Astrocyte of the spinal cord (primary cell): ENCODE measurements around the gene ELFN1.

Source experiments
- DNase-seq: peaks from one replicate; pipeline ENCODE4 v3.0.0; 2011; ENCODE audit warnings: low read depth, low spot score
- H3K4me3 ChIP-seq: 2 replicates; pipeline ENCODE4 v1.5.1; 2011; ENCODE audit warnings: low read depth, mild to moderate bottlenecking, low read length, moderate library complexity
- in situ Hi-C: cut with HindIII; loops from 2 replicates; pipeline ENCODE4 v1.10.0; 2017; ENCODE audit warnings: low sequenced_read_pairs
- TF ChIP-seq, protein P1 (sequence below): IDR thresholded peaks from 2 replicates; pipeline ENCODE4 v1.5.1; 2012; ENCODE audit warnings: low read depth, mild to moderate bottlenecking, low read length, inconsistent platforms

Gene ELFN1

DNA sequence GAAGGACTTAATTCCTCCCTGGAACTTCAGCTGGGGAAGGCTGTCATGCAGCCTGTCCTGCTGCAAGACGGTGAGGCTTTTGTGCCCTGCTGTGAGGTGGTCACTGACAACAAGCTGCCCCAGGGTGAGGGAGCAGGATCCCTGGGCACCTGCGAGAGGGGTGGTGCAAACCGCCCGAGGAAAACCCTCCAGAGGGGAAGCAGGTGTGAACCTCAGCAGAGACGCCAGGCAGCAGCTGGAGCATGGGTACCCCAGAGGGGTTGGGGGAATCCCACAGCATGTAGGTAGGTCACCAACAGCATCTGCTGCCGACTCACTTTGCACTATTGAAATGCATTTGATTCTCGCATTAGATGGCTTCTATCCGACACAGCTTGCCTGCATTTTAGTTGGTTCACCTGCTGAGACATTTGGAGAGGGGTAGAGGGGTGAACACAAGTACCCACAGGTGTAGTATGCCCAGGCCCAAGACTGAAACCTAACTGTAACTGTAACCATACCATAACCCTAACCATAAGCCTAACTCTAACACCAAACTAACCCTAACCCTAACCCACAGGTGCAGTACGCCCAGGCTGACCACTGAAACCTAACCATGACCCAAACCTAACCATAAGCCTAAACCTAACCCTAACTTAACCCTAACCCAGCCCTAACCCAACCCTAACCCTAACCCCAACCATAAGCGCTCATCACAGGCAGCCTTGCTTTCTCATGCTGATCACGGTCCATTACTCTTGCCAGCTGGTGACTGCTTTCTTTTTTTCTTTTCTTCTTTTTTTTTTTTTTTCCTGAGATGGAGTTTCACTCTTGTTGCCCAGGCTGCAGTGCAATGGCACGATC lies 85.9 kb downstream of the ELFN1 start:
- TF ChIP-seq, protein P1, sequence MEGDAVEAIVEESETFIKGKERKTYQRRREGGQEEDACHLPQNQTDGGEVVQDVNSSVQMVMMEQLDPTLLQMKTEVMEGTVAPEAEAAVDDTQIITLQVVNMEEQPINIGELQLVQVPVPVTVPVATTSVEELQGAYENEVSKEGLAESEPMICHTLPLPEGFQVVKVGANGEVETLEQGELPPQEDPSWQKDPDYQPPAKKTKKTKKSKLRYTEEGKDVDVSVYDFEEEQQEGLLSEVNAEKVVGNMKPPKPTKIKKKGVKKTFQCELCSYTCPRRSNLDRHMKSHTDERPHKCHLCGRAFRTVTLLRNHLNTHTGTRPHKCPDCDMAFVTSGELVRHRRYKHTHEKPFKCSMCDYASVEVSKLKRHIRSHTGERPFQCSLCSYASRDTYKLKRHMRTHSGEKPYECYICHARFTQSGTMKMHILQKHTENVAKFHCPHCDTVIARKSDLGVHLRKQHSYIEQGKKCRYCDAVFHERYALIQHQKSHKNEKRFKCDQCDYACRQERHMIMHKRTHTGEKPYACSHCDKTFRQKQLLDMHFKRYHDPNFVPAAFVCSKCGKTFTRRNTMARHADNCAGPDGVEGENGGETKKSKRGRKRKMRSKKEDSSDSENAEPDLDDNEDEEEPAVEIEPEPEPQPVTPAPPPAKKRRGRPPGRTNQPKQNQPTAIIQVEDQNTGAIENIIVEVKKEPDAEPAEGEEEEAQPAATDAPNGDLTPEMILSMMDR, result no peak
- H3K4me3 ChIP-seq, result no peak overlapping the region
- no peak for DNase-seq
- in situ Hi-C loops, result no loop called here

DNA sequence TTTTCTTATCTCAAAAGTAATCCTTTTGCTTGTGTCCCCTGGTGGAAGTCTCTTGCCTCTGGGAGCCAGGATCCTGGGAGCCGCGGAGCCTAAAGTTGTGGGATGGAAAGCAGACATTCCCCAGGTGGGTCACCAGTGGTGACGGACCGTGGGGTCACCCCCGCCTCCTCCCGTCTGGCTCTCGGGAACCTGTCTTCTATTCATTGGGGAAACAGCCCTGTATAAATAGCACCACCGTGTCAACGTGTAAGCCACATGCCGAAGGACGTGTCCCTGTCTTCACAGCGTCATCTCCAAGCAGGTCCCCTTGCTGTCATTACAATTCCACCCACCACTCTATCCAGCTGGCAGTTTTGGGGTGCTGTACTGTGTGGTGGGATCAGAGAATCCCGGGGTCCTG lies 87.5 kb downstream of the ELFN1 start:
- no peak for DNase-seq
- in situ Hi-C loops, result no loop called here
- no peak overlapping the region for H3K4me3 ChIP-seq
- TF ChIP-seq, protein P1, result no peak

DNA sequence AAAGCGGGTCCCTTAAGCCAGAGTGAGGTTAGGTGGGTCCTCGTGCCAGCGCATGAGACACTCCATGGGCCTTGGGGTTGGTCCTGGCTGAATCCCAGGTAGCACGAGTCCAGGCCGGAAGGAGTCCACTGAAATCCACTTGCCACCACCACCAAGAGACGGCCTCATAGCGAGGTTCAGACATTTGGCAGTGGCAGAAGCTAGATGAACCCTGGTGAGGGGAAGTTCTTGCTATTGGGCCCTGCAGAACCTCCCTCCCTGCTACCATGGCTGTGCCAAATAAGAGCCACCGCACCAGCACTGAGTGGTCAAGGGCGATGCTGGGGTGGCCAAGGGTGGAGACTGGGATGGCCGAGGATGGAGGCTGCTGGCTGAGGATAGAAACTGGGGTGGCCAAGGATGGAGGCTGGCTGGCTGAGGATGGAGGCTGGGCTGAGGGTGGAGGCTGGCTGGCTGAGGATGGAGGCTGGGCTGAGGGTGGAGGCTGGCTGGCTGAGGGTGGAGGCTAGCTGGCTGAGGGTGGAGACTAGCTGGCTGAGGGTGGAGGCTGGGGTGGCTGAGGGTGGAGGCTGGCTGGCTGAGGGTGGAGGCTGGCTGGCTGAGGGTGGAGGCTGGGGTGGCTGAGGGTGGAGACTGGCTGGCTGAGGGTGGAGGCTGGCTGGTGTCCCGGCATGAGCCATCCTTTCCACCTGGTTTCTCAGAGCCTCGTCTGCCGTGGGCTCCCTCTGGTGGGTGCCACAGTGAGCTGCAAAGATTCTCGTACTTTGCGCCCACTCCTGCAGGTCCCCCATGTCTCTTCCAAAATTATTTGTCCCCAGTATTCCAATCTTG lies 88.2 kb downstream of the ELFN1 start:
- no peak overlapping the region for H3K4me3 ChIP-seq
- in situ Hi-C loops, result no loop called here
- no peak for DNase-seq
- TF ChIP-seq, protein P1, result peak; percentile 30

DNA sequence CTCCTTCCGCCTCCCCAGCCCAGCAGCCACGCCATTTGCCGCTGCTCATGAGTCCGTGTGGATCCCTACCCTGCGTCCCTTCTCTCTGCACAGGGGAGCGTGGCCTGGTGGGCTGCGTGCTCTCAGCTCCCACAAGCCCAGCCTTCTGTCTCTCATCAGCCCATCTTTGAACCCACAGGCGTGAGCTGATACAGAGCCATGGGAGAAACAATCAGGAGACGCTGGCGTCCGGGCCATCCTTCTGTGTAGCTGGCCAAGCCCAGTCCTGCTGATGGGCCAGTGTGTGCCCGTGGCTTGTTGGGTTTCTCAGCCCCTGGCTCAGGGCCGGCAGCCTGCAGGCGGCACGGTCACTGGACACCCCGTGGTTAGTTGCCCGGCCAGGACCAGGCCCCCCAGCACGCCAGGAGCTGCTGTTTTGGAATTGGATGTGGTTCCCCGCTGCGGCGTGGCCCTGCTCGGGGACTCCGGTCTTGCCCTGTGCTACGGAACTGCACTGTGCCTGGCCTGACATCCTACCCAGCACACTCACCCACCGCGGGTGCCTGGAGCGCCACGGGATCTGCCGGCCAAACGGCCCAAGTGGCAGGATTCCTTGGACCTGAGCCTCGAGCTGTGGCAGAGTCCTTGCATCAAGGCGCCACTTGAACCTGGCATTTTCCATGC lies 88.9 kb downstream of the ELFN1 start:
- H3K4me3 ChIP-seq, result no peak overlapping the region
- TF ChIP-seq, protein P1, result no peak
- in situ Hi-C loops, result no loop called here
- DNase-seq, result no peak

DNA sequence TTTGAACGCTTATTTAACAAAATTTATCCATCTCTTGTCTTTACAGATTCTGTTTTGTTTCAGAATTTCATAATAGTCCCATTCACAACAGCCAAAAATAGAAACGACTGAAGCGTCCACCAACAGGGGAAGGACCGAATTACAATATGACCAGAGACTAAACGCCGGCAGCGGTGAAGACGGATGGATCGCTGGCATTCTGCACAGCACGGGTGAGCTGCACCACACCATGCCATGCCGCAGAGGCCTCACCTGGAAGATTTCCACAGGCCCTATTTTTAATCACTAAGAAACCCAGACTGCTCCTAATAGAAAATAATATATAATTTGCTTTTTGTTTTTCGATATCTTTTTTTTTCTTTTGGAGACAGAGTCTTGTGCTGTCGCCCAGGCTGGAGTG lies 91.0 kb downstream of the ELFN1 start:
- TF ChIP-seq, protein P1, result no peak
- in situ Hi-C loops, result no loop called here
- H3K4me3 ChIP-seq, result no peak overlapping the region
- DNase-seq, result no peak

DNA sequence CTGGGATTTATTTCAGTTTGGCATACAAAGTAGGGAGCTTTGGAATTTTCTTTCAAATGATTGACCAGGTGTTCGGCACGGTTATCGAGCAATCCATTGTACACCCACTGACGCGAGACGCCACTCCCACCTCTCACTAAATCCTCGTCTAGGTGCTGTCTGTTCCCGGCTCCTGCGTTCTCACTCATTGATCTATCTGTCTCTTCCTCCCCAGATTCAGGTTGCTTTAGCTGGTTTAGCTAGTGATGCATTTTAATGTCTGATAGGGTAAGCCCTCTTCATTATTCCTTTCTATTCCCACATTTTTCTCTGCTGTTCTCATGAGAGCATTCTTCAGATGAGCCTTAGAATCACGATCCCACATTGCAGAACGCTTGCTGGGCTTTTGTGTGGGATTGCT lies 91.7 kb downstream of the ELFN1 start:
- no peak overlapping the region for H3K4me3 ChIP-seq
- TF ChIP-seq, protein P1, result no peak
- in situ Hi-C loops, result no loop called here
- DNase-seq, result no peak
